Mammary epithelial cell (primary cell): ENCODE data around the gene CAMTA1.

Source experiments
- EZH2 ChIP-seq: IDR thresholded peaks from 2 replicates; pipeline ENCODE4 v1.6.1; 2012; ENCODE audit warnings: low read length, inconsistent platforms, borderline replicate concordance
- TF ChIP-seq, protein P1 (sequence below), 2 donors: IDR thresholded peaks in 1 of 2; conservative IDR thresholded peaks in 1 of 2; 2 replicates each; pipeline ENCODE4 v1.5.1; 2011 to 2012; ENCODE audit warnings: inconsistent platforms in 2 of 2, low read length in 2 of 2, mild to moderate bottlenecking in 2 of 2, control low read depth in 1 of 2, low read depth in 1 of 2; ENCODE audit not compliant: insufficient read depth in 1 of 2; ENCODE audit errors: extremely low read depth in 1 of 2

DNA sequence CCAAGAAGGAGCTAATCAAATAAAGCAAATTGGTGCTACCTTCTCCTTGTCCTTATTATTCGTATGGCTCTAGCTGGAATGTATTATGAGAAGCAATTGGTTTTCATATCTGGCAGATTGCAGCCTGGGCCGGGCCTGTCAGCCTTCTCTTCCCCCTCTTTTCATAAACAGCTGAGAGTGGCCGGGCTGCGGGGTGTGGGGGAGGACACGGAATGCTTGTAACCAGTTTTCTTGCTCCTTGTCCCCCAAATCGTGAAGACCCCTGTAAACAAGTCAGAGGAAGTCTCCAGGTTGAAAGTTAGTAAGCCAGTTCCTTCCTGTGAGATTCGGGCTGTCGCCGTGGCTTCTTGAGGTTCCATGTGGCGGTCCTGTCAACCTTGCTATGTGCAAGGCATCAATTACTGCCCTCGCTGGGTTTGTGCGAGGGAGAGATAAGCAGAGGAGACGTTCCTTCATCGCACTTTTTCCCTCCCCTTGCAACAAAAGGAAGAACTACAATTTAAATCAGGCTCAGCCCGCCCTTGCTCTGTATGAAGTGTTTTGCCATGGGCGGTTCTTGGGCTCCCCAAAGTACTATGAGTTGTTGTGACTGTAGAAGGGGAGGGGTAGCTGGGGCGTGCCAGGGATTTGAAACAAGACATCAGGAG is 450.7 kb downstream of the CAMTA1 start:
- TF ChIP-seq, protein P1, sequence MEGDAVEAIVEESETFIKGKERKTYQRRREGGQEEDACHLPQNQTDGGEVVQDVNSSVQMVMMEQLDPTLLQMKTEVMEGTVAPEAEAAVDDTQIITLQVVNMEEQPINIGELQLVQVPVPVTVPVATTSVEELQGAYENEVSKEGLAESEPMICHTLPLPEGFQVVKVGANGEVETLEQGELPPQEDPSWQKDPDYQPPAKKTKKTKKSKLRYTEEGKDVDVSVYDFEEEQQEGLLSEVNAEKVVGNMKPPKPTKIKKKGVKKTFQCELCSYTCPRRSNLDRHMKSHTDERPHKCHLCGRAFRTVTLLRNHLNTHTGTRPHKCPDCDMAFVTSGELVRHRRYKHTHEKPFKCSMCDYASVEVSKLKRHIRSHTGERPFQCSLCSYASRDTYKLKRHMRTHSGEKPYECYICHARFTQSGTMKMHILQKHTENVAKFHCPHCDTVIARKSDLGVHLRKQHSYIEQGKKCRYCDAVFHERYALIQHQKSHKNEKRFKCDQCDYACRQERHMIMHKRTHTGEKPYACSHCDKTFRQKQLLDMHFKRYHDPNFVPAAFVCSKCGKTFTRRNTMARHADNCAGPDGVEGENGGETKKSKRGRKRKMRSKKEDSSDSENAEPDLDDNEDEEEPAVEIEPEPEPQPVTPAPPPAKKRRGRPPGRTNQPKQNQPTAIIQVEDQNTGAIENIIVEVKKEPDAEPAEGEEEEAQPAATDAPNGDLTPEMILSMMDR (conservative IDR thresholded peaks at IDR 0.05 in 1 of 2, IDR thresholded peaks at IDR 0.05 in 1 of 2; ENCODE audit: extremely low read depth in 1 of 2, insufficient read depth in 1 of 2, low read depth in 1 of 2, low read length in 2 of 2) = no peak
- no peak for TF ChIP-seq EZH2
